WTC11 (cell line): ENCODE measurements around the gene GUCY1A2. TPM values are rescaled to one million over a fixed set of nuclear protein-coding genes. Genes with fewer than 3 reads are reported as not detected.
A peak's percentile ranks its signal among the peaks of the same experiment; 100 is the strongest.

Source experiments
- ATAC-seq: fragments of 200-7000 bp; cut with Tn5 transposase; 2 replicates; pipeline ENCODE4 v1.10.0; 2021; ENCODE audit warnings: mild to moderate bottlenecking, moderate library complexity
- CTCF ChIA-PET: fragments of 300-600 bp; sonication (Branson Sonifier 250); formaldehyde crosslinking; loops from one replicate; lab custom pipeline; 2021; ENCODE audit warnings: antibody characterized with exemption; lab: Charles Lee
- POLR2A ChIA-PET: fragments of 350-600 bp; sonication (Branson Sonifier 250); formaldehyde crosslinking; loops from one replicate; lab custom pipeline; 2021; ENCODE audit warnings: antibody characterized with exemption; lab: Charles Lee
- DNase-seq: peaks from one replicate; pipeline ENCODE4 v3.0.0; 2021; ENCODE audit warnings: low spot score
- H3K27ac Mint-ChIP-seq: 2 replicates; pipeline ENCODE4 v1.8.0; 2021; ENCODE audit warnings: mixed read lengths
- H3K27me3 Mint-ChIP-seq: 2 replicates; pipeline ENCODE4 v1.8.0; 2021; ENCODE audit warnings: low read depth, mild to moderate bottlenecking, moderate library complexity, mixed read lengths
- H3K36me3 Mint-ChIP-seq: 2 replicates; pipeline ENCODE4 v1.8.0; 2021; ENCODE audit warnings: mixed read lengths
- H3K4me1 Mint-ChIP-seq: 2 replicates; pipeline ENCODE4 v1.8.0; 2022; ENCODE audit warnings: mixed read lengths
- H3K4me3 Mint-ChIP-seq: 2 replicates; pipeline ENCODE4 v1.8.0; 2021; ENCODE audit warnings: mild to moderate bottlenecking, moderate library complexity, mixed read lengths
- H3K9me3 Mint-ChIP-seq: 2 replicates; pipeline ENCODE4 v1.8.0; 2021; ENCODE audit warnings: mixed read lengths
- E2F4 ChIP-seq: sonication (generic); formaldehyde crosslinking; IDR thresholded peaks from 2 replicates; pipeline ENCODE4 v1.8.1; 2022; ENCODE audit warnings: low read depth, mild to moderate bottlenecking, moderate library complexity, missing genetic modification reagents, borderline replicate concordance
- ELF4 ChIP-seq: sonication (generic); formaldehyde crosslinking; IDR thresholded peaks from 2 replicates; pipeline ENCODE4 v1.8.1; 2022; ENCODE audit warnings: low read depth, mild to moderate bottlenecking, moderate library complexity, missing genetic modification reagents
- EMX1 ChIP-seq: fragments of 250-450 bp; sonication (Bioruptor Pico); IDR thresholded peaks from 2 replicates; pipeline ENCODE4 v1.8.0; 2021; ENCODE audit warnings: mild to moderate bottlenecking
- FOXP4 ChIP-seq: sonication (generic); formaldehyde crosslinking; IDR thresholded peaks from 2 replicates; pipeline ENCODE4 v1.8.0; 2022; ENCODE audit warnings: mild to moderate bottlenecking, missing genetic modification reagents
- GRHL2 ChIP-seq: fragments of 250-450 bp; sonication (Bioruptor Pico); IDR thresholded peaks from 2 replicates; pipeline ENCODE4 v1.8.0; 2022; ENCODE audit warnings: mild to moderate bottlenecking, moderate library complexity; ENCODE audit not compliant: insufficient replicate concordance, severe bottlenecking
- JUN ChIP-seq: sonication (generic); formaldehyde crosslinking; IDR thresholded peaks from 2 replicates; pipeline ENCODE4 v1.8.0; 2023; ENCODE audit warnings: mild to moderate bottlenecking, missing genetic modification reagents
- MAX ChIP-seq: sonication (generic); formaldehyde crosslinking; IDR thresholded peaks from 2 replicates; pipeline ENCODE4 v1.8.0; 2022; ENCODE audit warnings: mild to moderate bottlenecking, missing genetic modification reagents
- NFE2L1 ChIP-seq: sonication (generic); formaldehyde crosslinking; IDR thresholded peaks from 2 replicates; pipeline ENCODE4 v1.8.1; 2023; ENCODE audit warnings: missing genetic modification reagents
- SMAD3 ChIP-seq: sonication (generic); formaldehyde crosslinking; IDR thresholded peaks from 2 replicates; pipeline ENCODE4 v1.8.0; 2022; ENCODE audit warnings: missing genetic modification reagents, mild to moderate bottlenecking, borderline replicate concordance
- SMAD4 ChIP-seq: sonication (generic); formaldehyde crosslinking; IDR thresholded peaks from 2 replicates; pipeline ENCODE4 v1.8.0; 2022; ENCODE audit warnings: mild to moderate bottlenecking, missing genetic modification reagents
- SOX15 ChIP-seq: fragments of 250-450 bp; sonication (Bioruptor Pico); IDR thresholded peaks from 2 replicates; pipeline ENCODE4 v1.9.0; 2021; ENCODE audit warnings: mild to moderate bottlenecking
- TCF7 ChIP-seq: sonication (generic); formaldehyde crosslinking; IDR thresholded peaks from 2 replicates; pipeline ENCODE4 v1.8.0; 2022; ENCODE audit warnings: mild to moderate bottlenecking, low read depth, missing genetic modification reagents, moderate library complexity
- TEAD4 ChIP-seq: sonication (generic); formaldehyde crosslinking; IDR thresholded peaks from 2 replicates; pipeline ENCODE4 v1.8.0; 2022; ENCODE audit warnings: mild to moderate bottlenecking, missing genetic modification reagents
- ZNF138 ChIP-seq: sonication (generic); formaldehyde crosslinking; conservative IDR thresholded peaks from 2 replicates; pipeline ENCODE4 v1.8.1; 2022; ENCODE audit warnings: mild to moderate bottlenecking, moderate library complexity, missing genetic modification reagents
- ZNF232 ChIP-seq: sonication (generic); formaldehyde crosslinking; IDR thresholded peaks from 2 replicates; pipeline ENCODE4 v1.8.0; 2022; ENCODE audit warnings: mild to moderate bottlenecking, missing genetic modification reagents
- total RNA-seq: library from RNA; stranded (reverse); gene quantifications from 3 replicates; pipeline ENCODE4 v1.2.3, GENCODE V29; 2021
- TF ChIP-seq, protein P1 (sequence below): sonication (generic); formaldehyde crosslinking; IDR thresholded peaks from 2 replicates; pipeline ENCODE4 v1.8.1; 2023; ENCODE audit warnings: mild to moderate bottlenecking, missing genetic modification reagents
- TF ChIP-seq, protein P2 (sequence below): sonication (generic); formaldehyde crosslinking; IDR thresholded peaks from 2 replicates; pipeline ENCODE4 v1.8.1; 2023; ENCODE audit warnings: mild to moderate bottlenecking, missing genetic modification reagents, moderate library complexity
- TF ChIP-seq, protein P3 (sequence below): sonication (generic); formaldehyde crosslinking; IDR thresholded peaks from 2 replicates; pipeline ENCODE4 v1.8.1; 2022; ENCODE audit warnings: missing genetic modification reagents, borderline replicate concordance
- TF ChIP-seq, protein P4 (sequence below): sonication (generic); formaldehyde crosslinking; IDR thresholded peaks from 2 replicates; pipeline ENCODE4 v1.8.0; 2023; ENCODE audit warnings: missing genetic modification reagents, mild to moderate bottlenecking, borderline replicate concordance

Gene GUCY1A2
- total RNA-seq, 1 experiment from 2014 or later, result 0.90 TPM

DNA sequence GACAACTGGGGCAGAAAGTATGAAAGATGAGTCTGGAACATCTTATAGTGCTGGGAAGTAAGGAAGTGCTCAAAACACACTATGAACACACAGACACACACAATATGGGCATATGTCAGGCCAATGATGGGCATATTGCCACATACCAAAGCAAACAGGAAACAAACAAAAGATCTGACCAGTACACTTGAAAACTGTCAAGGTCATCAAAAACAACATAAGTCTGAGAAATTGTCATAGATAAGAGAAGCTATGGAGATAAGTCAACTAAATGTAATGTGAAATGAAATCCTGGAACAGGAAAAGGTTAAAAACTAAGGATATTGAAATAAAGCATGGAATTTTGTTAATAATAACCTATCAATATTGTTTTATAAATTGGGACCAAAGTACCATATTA is 46.4 kb downstream of the GUCY1A2 start (continued):
- TF ChIP-seq FOXP4 (no peak), E2F4 (CRISPR knock-in tag) (no peak), SOX15 (CRISPR knock-in tag) (no peak), EMX1 (no peak)
- TF ChIP-seq, all 79 proteins: peak for 0

DNA sequence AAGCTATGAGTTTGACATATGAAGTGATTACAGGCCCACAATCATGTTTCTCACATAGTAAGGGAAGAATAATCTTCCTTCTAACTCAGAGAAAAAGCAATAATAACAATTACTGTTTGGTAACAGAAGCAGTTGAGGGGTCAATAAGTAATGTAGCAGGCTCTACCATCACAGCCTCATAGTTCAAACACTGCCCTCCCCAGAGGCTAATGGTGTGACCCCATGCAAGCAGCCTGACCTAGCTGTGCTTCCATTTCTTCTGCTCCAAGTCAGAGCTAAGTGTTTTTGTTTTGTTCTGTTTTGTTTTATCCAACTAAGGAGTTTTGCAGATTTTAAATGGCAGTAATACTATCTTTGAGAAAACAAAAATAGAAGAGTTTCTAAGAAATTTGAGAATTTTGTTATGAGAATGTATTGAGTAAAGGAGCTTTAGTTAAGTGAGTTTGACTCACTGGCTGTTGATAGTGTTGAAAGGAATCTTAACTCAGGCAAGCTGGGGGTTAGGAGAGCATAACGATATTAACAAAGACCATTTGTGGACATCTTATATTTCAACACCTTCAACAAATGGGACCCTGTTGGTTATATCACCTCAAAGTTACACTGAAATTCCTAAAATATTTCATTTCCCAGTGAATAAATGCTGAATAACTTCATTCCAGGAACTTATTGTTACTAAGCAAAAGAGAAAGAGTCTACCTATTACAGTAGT is 48.5 kb downstream of the GUCY1A2 start:
- TF ChIP-seq EMX1, result no peak
- TF ChIP-seq, protein P1, sequence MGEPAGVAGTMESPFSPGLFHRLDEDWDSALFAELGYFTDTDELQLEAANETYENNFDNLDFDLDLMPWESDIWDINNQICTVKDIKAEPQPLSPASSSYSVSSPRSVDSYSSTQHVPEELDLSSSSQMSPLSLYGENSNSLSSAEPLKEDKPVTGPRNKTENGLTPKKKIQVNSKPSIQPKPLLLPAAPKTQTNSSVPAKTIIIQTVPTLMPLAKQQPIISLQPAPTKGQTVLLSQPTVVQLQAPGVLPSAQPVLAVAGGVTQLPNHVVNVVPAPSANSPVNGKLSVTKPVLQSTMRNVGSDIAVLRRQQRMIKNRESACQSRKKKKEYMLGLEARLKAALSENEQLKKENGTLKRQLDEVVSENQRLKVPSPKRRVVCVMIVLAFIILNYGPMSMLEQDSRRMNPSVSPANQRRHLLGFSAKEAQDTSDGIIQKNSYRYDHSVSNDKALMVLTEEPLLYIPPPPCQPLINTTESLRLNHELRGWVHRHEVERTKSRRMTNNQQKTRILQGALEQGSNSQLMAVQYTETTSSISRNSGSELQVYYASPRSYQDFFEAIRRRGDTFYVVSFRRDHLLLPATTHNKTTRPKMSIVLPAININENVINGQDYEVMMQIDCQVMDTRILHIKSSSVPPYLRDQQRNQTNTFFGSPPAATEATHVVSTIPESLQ (CRISPR knock-in tag), result no peak
- no peak for TF ChIP-seq GRHL2
- TF ChIP-seq, protein P2, sequence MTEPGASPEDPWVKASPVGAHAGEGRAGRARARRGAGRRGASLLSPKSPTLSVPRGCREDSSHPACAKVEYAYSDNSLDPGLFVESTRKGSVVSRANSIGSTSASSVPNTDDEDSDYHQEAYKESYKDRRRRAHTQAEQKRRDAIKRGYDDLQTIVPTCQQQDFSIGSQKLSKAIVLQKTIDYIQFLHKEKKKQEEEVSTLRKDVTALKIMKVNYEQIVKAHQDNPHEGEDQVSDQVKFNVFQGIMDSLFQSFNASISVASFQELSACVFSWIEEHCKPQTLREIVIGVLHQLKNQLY (CRISPR knock-in tag), result no peak
- TF ChIP-seq TEAD4 (CRISPR knock-in tag), result no peak
- TF ChIP-seq JUN, result no peak
- TF ChIP-seq ZNF232 (CRISPR knock-in tag), result no peak
- no peak for TF ChIP-seq ZNF138 (CRISPR knock-in tag)
- TF ChIP-seq E2F4 (CRISPR knock-in tag), result no peak
- no peak for TF ChIP-seq SMAD3
- no peak for TF ChIP-seq NFE2L1 (CRISPR knock-in tag)
- TF ChIP-seq TCF7 (CRISPR knock-in tag), result no peak
- TF ChIP-seq, protein P3, sequence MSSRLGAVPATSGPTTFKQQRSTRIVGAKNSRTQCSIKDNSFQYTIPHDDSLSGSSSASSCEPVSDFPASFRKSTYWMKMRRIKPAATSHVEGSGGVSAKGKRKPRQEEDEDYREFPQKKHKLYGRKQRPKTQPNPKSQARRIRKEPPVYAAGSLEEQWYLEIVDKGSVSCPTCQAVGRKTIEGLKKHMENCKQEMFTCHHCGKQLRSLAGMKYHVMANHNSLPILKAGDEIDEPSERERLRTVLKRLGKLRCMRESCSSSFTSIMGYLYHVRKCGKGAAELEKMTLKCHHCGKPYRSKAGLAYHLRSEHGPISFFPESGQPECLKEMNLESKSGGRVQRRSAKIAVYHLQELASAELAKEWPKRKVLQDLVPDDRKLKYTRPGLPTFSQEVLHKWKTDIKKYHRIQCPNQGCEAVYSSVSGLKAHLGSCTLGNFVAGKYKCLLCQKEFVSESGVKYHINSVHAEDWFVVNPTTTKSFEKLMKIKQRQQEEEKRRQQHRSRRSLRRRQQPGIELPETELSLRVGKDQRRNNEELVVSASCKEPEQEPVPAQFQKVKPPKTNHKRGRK, result no peak
- no peak for TF ChIP-seq ELF4 (CRISPR knock-in tag)
- TF ChIP-seq, protein P4, sequence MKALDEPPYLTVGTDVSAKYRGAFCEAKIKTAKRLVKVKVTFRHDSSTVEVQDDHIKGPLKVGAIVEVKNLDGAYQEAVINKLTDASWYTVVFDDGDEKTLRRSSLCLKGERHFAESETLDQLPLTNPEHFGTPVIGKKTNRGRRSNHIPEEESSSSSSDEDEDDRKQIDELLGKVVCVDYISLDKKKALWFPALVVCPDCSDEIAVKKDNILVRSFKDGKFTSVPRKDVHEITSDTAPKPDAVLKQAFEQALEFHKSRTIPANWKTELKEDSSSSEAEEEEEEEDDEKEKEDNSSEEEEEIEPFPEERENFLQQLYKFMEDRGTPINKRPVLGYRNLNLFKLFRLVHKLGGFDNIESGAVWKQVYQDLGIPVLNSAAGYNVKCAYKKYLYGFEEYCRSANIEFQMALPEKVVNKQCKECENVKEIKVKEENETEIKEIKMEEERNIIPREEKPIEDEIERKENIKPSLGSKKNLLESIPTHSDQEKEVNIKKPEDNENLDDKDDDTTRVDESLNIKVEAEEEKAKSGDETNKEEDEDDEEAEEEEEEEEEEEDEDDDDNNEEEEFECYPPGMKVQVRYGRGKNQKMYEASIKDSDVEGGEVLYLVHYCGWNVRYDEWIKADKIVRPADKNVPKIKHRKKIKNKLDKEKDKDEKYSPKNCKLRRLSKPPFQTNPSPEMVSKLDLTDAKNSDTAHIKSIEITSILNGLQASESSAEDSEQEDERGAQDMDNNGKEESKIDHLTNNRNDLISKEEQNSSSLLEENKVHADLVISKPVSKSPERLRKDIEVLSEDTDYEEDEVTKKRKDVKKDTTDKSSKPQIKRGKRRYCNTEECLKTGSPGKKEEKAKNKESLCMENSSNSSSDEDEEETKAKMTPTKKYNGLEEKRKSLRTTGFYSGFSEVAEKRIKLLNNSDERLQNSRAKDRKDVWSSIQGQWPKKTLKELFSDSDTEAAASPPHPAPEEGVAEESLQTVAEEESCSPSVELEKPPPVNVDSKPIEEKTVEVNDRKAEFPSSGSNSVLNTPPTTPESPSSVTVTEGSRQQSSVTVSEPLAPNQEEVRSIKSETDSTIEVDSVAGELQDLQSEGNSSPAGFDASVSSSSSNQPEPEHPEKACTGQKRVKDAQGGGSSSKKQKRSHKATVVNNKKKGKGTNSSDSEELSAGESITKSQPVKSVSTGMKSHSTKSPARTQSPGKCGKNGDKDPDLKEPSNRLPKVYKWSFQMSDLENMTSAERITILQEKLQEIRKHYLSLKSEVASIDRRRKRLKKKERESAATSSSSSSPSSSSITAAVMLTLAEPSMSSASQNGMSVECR (CRISPR knock-in tag), result no peak
- no peak for TF ChIP-seq SMAD4
- TF ChIP-seq MAX, result no peak
- ATAC-seq, result peak; percentile 79
- POLR2A ChIA-PET, result no interaction called here
- H3K9me3 Mint-ChIP-seq, result no peaks in the 10 kb centered on the region
- no peak overlapping the region for H3K4me3 Mint-ChIP-seq
- no peaks in the 10 kb centered on the region for H3K27me3 Mint-ChIP-seq
- peak overlapping the region; percentile 20; the same call in 1 of the 2 replicates for H3K27ac Mint-ChIP-seq
- H3K36me3 Mint-ChIP-seq, result no peaks in the 10 kb centered on the region
- H3K4me1 Mint-ChIP-seq, result peaks cover 29% of the 10 kb centered on the region
- CTCF ChIA-PET, result interaction anchor here (1.2 to 1.6 kb wide), 2 partner anchors 10 to 48 kb away, joined by 3 to 6 read pairs; partner anchors contain the start of gene GUCY1A2
- no peak for DNase-seq
